Stimulated activated CD8-positive, alpha-beta memory T cell treated with anti-CD3 and anti-CD28 coated beads, Interleukin-7, amount 100 ng/mL, for 4 hours (primary cell): ENCODE measurements around the gene MAGEF1.

Experiments used
- DNase-seq, 2 donors: peaks; one replicate each; pipeline ENCODE4 v3.0.0-alpha.2; 2020; ENCODE audit warnings: low read depth in 2 of 2

The MAGEF1 gene

GRCh38 chr3:184690192-184690883 lies 21.5 kb downstream of the MAGEF1 start:
- DNase-seq, result no peak

- DNase-seq, result no peak
These were observed 23.0 kb downstream of the MAGEF1 start for GRCh38 chr3:184688882-184689271.

- no peak for DNase-seq
These were observed 23.5 kb downstream of the MAGEF1 start for GRCh38 chr3:184688251-184688881.

- DNase-seq, result no peak
These were observed 24.4 kb downstream of the MAGEF1 start for GRCh38 chr3:184687363-184688015.

DNA sequence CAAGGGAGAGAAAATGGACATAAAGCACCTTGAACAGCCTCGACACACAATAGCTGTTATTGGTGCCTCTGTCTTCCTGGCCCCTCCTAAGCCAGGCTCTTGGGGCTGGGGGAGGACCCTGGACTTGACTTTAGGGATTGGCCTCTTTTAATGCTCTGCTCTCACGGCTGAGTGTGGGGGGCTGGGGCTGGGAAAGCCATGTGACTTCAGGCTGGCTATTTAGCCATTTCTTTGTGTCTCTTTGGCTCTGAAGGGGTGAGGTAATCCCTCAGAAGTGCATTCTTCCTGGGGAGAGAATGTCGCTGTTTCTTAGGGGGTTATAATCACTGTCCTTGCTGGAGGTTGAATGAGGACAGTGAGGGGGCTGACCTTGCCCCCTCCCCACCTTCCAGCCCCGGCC lies 26.2 kb downstream of the MAGEF1 start:
- DNase-seq, result no peak

- DNase-seq, result no peak
These were observed 26.8 kb downstream of the MAGEF1 start for GRCh38 chr3:184685055-184685454.

- DNase-seq, result no peak
These were observed 27.8 kb downstream of the MAGEF1 start for GRCh38 chr3:184683900-184684560.

- no peak for DNase-seq
These were observed 28.6 kb downstream of the MAGEF1 start for GRCh38 chr3:184683234-184683633.

DNA sequence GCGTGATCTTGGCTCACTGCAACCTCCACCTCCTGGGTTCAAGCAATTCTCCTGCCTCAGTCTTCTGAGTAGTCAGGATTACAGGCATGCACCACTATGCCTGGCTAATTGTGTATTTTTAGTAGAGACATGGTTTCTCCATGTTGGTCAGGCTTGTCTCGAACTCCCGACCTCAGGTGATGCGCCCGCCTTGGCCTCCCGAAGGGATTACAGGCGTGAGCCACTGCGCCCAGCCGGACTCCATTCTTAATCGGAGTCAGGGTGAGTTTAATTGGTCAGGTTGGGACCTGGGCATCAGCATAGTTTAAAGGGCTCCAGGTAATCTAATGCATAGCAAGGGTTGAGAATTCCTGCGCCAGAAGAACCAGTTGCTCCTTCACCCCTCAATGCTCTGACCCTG lies 29.2 kb downstream of the MAGEF1 start:
- no peak for DNase-seq

DNA sequence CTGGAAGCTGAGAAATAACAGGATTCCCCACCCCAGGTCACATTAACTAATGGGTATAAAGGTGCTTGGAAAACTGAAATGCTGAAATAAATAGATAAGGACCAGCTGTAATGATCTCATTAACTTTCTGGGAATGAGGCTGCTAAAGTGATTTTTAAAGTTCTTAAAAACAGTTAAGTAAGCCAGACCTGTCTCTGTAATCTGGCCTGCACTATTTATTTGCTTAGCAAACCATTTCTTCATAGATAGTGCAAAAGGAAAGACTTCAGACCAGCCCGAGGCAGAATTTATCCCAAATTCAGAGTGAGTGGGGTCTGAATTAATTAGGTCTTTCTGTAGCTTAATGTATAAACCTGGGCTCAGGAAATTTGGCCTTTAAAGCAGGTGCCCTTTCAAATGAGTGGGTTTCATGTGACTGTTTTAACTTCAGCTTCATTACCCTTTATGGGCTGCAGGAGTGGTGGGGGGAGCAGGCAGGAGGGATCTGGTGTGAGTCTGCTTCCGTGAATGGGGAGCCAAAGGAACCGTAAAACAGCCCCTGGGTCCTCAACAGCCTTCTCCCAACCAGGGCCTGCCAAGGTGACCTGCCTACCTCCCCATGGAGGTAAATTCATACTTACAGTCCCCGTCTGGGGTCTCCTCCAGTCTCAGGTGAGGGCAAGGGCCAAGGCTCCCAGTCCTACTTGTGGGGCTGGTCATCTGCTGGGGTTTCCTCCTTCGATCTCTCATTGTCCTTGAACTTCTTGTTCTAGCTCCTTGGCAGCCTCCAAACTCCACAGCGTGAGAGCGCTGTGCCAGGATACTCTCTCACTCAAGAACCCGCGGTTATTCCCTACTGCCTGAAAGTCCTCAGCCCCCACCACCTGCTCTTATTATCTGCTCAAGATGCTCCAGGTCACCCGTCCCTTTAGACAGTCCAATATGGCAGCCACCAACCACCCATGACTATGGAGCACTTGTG lies 31.2 kb downstream of the MAGEF1 start:
- no peak for DNase-seq

GRCh38 chr3:184679056-184679816 lies 32.6 kb downstream of the MAGEF1 start:
- no peak for DNase-seq

- DNase-seq, result no peak
These were observed 33.4 kb downstream of the MAGEF1 start for GRCh38 chr3:184678317-184679055.

- DNase-seq, result no peak
These were observed 34.2 kb downstream of the MAGEF1 start for GRCh38 chr3:184677344-184678316.

DNA sequence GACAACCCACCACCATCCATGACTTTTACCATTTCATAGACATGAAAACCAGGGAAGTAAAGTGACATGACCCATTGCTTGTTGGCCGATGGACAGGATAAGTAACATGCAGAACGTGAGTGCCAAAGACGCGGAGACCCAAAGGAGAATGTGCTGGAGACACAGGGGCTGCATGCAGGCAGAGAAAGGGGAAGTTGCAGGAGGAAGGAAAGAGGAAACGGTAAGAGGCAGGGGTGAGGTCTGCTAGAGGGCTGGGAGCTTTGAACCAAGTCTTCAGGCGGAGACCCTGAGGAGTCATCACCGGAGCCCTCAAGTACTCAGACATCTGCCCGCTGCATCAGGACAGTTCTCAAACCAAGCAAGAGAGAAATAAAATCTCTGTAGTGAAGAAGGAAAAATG lies 34.9 kb downstream of the MAGEF1 start:
- DNase-seq, result no peak

- no peak for DNase-seq
These were observed 37.2 kb downstream of the MAGEF1 start for GRCh38 chr3:184674626-184675025.

GRCh38 chr3:184672977-184673870 lies 38.6 kb downstream of the MAGEF1 start:
- DNase-seq, result no peak

GRCh38 chr3:184672335-184672734 lies 39.5 kb downstream of the MAGEF1 start:
- DNase-seq, result no peak
